ENCODE data around the gene TMEM169. TPM values are rescaled to one million over a fixed set of nuclear protein-coding genes. Genes with fewer than 3 reads are reported as not detected.

The TMEM169 gene
- total RNA-seq, 2 donors from 2014 or later = 0.15 to 0.21 TPM

DNA sequence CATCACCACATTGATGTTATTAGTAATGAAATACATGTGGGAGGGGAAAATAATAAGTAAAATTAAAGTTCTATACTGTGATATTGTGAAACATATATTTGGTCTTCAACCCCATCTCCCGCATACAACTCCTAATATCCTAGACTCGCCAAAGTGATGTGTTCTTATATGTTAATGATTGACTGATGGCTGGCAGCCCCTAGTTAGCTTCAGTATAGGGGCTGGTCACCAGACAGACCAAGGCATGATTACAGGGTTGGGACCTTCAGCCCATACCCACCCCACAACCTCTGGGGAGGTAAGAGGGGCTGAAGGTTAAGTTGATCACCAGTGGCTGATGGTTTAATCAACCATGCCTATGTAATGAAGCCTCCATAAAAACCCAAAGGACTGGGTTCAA is 40.3 kb upstream of the TMEM169 start:
- intact Hi-C loops (cut with DNase I) = no loop called here
- no peaks in the 10 kb centered on the region for H3K36me3 ChIP-seq
- DNase-seq = no peak

DNA sequence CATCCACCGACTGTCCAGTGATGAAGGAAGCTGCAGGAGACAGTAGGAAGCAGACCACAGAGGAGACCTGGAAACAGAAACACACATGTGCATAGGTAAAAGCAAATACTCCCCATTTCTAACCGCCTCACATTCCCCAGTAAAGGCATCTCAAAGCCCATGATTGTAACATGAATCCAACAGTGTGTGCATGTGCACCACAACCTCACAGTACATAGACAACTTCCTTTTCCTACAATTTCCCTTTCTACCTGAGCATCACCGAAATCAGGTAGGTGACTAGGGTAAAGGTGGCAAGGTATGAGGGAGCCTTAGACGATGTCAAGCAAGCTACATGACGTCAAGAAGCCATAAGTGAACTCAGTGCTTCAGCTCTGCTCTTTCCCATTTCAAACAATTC is 37.8 kb upstream of the TMEM169 start:
- TF ChIP-seq, protein P1, sequence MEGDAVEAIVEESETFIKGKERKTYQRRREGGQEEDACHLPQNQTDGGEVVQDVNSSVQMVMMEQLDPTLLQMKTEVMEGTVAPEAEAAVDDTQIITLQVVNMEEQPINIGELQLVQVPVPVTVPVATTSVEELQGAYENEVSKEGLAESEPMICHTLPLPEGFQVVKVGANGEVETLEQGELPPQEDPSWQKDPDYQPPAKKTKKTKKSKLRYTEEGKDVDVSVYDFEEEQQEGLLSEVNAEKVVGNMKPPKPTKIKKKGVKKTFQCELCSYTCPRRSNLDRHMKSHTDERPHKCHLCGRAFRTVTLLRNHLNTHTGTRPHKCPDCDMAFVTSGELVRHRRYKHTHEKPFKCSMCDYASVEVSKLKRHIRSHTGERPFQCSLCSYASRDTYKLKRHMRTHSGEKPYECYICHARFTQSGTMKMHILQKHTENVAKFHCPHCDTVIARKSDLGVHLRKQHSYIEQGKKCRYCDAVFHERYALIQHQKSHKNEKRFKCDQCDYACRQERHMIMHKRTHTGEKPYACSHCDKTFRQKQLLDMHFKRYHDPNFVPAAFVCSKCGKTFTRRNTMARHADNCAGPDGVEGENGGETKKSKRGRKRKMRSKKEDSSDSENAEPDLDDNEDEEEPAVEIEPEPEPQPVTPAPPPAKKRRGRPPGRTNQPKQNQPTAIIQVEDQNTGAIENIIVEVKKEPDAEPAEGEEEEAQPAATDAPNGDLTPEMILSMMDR (IDR thresholded peaks at IDR 0.05) = no peak
- Histone ChIP-seq H3K4me3 (no peak overlapping the region), H3K27me3 (no peaks in the 10 kb centered on the region), H3K36me3 (no peaks in the 10 kb centered on the region), H3K9me3 (no peaks in the 10 kb centered on the region), H3K4me1 (no peaks in the 10 kb centered on the region), H3K27ac (no peak overlapping the region), H3K9ac (ENCODE audit: low read depth in 2 of 2, low read length in 2 of 2) (no peak overlapping the region)
- intact Hi-C loops (cut with DNase I) = no loop called here
- DNase-seq = no peak

More for the DNA sequence above, 40.3 kb upstream of the TMEM169 start:
- Histone ChIP-seq H3K27ac (no peak overlapping the region), H3K27me3 (no peaks in the 10 kb centered on the region), H3K9ac (ENCODE audit: low read depth in 2 of 2, low read length in 2 of 2) (no peak overlapping the region), H3K4me3 (no peak overlapping the region), H3K4me1 (no peaks in the 10 kb centered on the region), H3K9me3 (no peaks in the 10 kb centered on the region)
- TF ChIP-seq, protein P1 (IDR thresholded peaks at IDR 0.05) = no peak

DNA sequence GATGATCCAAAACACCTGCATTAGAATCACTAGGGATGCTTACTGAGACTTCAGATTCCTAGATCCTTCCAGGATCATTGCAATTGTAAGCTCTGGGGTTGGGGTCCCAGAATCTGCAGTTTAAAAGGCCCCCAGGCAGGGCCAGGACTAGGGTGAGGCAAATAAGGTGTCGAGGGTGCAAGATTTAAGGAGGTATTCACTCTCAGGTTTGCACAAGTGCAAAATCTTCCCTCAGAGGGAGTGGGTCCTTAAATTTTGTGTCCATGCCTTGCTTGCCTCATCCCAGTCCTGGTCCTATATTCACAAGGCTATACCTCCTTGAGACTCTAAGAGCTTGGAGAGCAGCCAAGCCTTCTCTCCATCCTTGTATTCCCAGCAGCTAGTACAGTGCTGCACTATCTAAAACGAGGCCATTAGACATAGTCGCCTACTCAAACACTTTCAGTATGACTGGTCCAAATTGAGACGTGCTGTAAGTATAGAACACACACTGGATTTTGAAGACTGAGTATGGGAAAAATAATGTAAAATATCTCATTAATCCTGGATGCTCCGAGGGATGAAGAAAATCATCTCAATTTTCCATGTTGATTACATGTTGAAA is 36.7 kb upstream of the TMEM169 start:
- Histone ChIP-seq H3K4me3 (no peak overlapping the region), H3K27me3 (no peaks in the 10 kb centered on the region), H3K27ac (no peak overlapping the region), H3K9ac (ENCODE audit: low read depth in 2 of 2, low read length in 2 of 2) (no peak overlapping the region), H3K4me1 (no peaks in the 10 kb centered on the region), H3K9me3 (no peaks in the 10 kb centered on the region), H3K36me3 (no peaks in the 10 kb centered on the region)
- TF ChIP-seq, protein P1 (IDR thresholded peaks at IDR 0.05) = no peak
- DNase-seq = no peak
- intact Hi-C loops (cut with DNase I) = no loop called here

DNA sequence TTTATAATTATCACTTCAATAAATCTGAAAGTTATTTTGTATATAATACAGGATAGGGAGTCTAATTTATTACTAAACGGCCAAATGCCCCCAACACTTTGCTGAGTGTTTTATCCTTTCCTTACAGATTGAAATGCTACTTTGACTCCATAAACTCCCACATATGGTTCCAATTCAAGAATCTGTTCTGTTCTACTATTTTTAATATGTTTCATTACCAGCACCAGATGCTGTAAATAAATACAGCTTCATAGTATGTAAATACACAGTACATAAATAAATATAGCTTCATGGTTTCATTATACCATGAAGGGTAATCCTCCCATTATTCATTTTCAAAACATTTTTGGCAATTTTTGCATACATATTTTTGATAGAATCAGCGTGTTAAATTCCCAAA is 34.3 kb upstream of the TMEM169 start:
- Histone ChIP-seq H3K27ac (no peak overlapping the region), H3K9ac (ENCODE audit: low read depth in 2 of 2, low read length in 2 of 2) (no peak overlapping the region), H3K4me3 (no peak overlapping the region), H3K4me1 (no peaks in the 10 kb centered on the region), H3K9me3 (no peaks in the 10 kb centered on the region), H3K27me3 (no peaks in the 10 kb centered on the region), H3K36me3 (no peaks in the 10 kb centered on the region)
- no peak for DNase-seq
- intact Hi-C loops (cut with DNase I) = no loop called here
- TF ChIP-seq, protein P1 (IDR thresholded peaks at IDR 0.05) = no peak

DNA sequence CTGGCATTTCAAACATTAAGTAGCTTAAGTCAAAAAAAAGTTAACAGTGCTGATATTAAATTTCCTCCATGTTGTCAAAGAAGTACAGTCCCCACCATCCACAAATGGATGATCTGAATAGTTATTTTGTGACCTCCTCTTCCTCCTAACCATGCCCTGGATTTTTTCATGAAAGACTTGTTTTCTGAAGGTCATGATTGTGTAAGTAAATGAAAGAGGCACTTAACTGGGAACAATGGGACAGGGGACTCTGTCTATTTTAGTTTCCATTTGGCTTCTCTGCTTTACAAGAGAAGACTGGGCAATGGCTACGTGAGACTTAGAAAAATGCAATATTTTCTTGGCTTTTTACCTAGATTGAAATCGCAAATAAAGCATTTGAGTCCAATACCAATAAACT is 32.3 kb upstream of the TMEM169 start:
- Histone ChIP-seq H3K9ac (ENCODE audit: low read depth in 2 of 2, low read length in 2 of 2) (no peak overlapping the region), H3K4me3 (no peak overlapping the region), H3K9me3 (no peaks in the 10 kb centered on the region), H3K4me1 (no peaks in the 10 kb centered on the region), H3K36me3 (no peaks in the 10 kb centered on the region), H3K27ac (no peak overlapping the region), H3K27me3 (no peaks in the 10 kb centered on the region)
- DNase-seq = no peak
- intact Hi-C loops (cut with DNase I) = no loop called here
- TF ChIP-seq, protein P1 (IDR thresholded peaks at IDR 0.05) = no peak

Data from colonic mucosa (tissue), 4 donors.